Measurements from ENCODE around the gene GALNT1. TPM values are rescaled to one million over a fixed set of nuclear protein-coding genes. Genes with fewer than 3 reads are reported as not detected.

GALNT1 gene
- total RNA-seq, 1 experiment from 2014 or later = 54.7 TPM

- intact Hi-C loops (cut with micrococcal nuclease) = loop anchor here (5.0 kb wide), 1 partner anchor 174 kb away; no protein-coding TSS in a partner anchor
- Histone ChIP-seq H3K4me1 (ENCODE audit: control insufficient read depth in 1 of 2, insufficient read depth in 2 of 2, low read length in 2 of 2) (peaks cover 10 to 19% of the 10 kb centered on the region in 2 experiments; a peak in 3 of 4 replicates), H2AFZ (ENCODE audit: low read depth, low read length, poor library complexity, severe bottlenecking) (no peak overlapping the region), H3K4me2 (ENCODE audit: low read length) (peak overlapping the region; percentile 86), H3K36me3 (ENCODE audit: control insufficient read depth in 1 of 2, insufficient read depth in 2 of 2, low read length in 2 of 2) (no peaks in the 10 kb centered on the region), H3K9me3 (ENCODE audit: control insufficient read depth in 1 of 2, insufficient read depth in 1 of 2, low read depth in 1 of 2, low read length in 2 of 2) (peaks cover 0 to 2% of the 10 kb centered on the region in 2 experiments; a peak in 1 of 4 replicates), H3K27me3 (ENCODE audit: insufficient read depth, low read length) (no peaks in the 10 kb centered on the region), H3K27ac (ENCODE audit: low read depth, low read length) (peak overlapping the region; percentile 75), H3K4me3 (replicated peaks in 1 of 2; ENCODE audit: low read depth in 1 of 2, low read length in 2 of 2) (peak overlapping the region; percentile 47 to 71), H4K20me1 (ENCODE audit: insufficient read depth) (no peaks in the 10 kb centered on the region), H3K9ac (ENCODE audit: low read length) (peak overlapping the region; percentile 70), H3K79me2 (ENCODE audit: insufficient read depth, low read length) (peaks cover 37% of the 10 kb centered on the region), H3K9me2 (ENCODE audit: insufficient read depth) (no peaks in the 10 kb centered on the region)
- TF ChIP-seq YY1 (IDR thresholded peaks at IDR 0.05; ENCODE audit: extremely low read depth, insufficient replicate concordance, low read depth, low read length) (no peak), ZFX (IDR thresholded peaks at IDR 0.05) (peak; percentile 82)
- no peak for DNase-seq (ENCODE audit: low read depth, low spot score)
- no TSS peak for BruUV-seq (replicated peaks)
- ChIA-PET POLR2A (no interaction called here), CTCF (no interaction called here), RAD21 (ENCODE audit: low non-redundant PET in 1 of 2, low total read pairs in 2 of 2, uncharacterized antibody in 2 of 2, unreplicated experiment in 2 of 2) (no interaction called here)
- ATAC-seq = peak; percentile 75
Observed at GRCh38 chr18:35580701-35581539, 620 bp upstream of the GALNT1 start.

GRCh38 chr18:35581898-35582641, 530 bp downstream of the GALNT1 start:
- BruUV-seq (replicated peaks) = no TSS peak
- Histone ChIP-seq H2AFZ (ENCODE audit: low read depth, low read length, poor library complexity, severe bottlenecking) (no peak overlapping the region), H3K4me1 (ENCODE audit: control insufficient read depth in 1 of 2, insufficient read depth in 2 of 2, low read length in 2 of 2) (peaks cover 10 to 19% of the 10 kb centered on the region in 2 experiments; a peak in 3 of 4 replicates), H3K27ac (ENCODE audit: low read depth, low read length) (peak overlapping the region; percentile 40; the same call in 1 of the 2 replicates), H3K9me3 (ENCODE audit: control insufficient read depth in 1 of 2, insufficient read depth in 1 of 2, low read depth in 1 of 2, low read length in 2 of 2) (no peaks in the 10 kb centered on the region), H3K79me2 (ENCODE audit: insufficient read depth, low read length) (peaks cover 44% of the 10 kb centered on the region), H3K27me3 (ENCODE audit: insufficient read depth, low read length) (no peaks in the 10 kb centered on the region), H4K20me1 (ENCODE audit: insufficient read depth) (no peaks in the 10 kb centered on the region), H3K4me3 (replicated peaks in 1 of 2; ENCODE audit: low read depth in 1 of 2, low read length in 2 of 2) (peak overlapping the region; percentile 56 to 87), H3K36me3 (ENCODE audit: control insufficient read depth in 1 of 2, insufficient read depth in 2 of 2, low read length in 2 of 2) (no peaks in the 10 kb centered on the region), H3K9ac (ENCODE audit: low read length) (peak overlapping the region; percentile 73), H3K4me2 (ENCODE audit: low read length) (peak overlapping the region; percentile 95), H3K9me2 (ENCODE audit: insufficient read depth) (no peaks in the 10 kb centered on the region)
- TF ChIP-seq CBX3 (IDR thresholded peaks at IDR 0.05; ENCODE audit: low read depth) (no peak), ZBTB33 (IDR thresholded peaks at IDR 0.05; ENCODE audit: extremely low read depth, insufficient replicate concordance, low read length) (no peak), EZH2phosphoT487 (IDR thresholded peaks at IDR 0.05; ENCODE audit: borderline replicate concordance) (no peak), SIN3A (IDR thresholded peaks at IDR 0.05; ENCODE audit: low read depth) (no peak), JUND (IDR thresholded peaks at IDR 0.05) (no peak), POLR2AphosphoS5 (IDR thresholded peaks at IDR 0.05; ENCODE audit: low read depth, low read length) (no peak), CEBPB (IDR thresholded peaks at IDR 0.05; ENCODE audit: low read depth) (no peak), POLR2A (IDR thresholded peaks at IDR 0.05; ENCODE audit: borderline replicate concordance, extremely low read depth, insufficient read depth, insufficient read length) (no peak), YY1 (IDR thresholded peaks at IDR 0.05; ENCODE audit: extremely low read depth, insufficient replicate concordance, low read depth, low read length) (no peak), SP1 (IDR thresholded peaks at IDR 0.05; ENCODE audit: low read depth) (no peak), ZNF274 (IDR thresholded peaks at IDR 0.05; ENCODE audit: low read depth, low read length) (no peak), ZFX (IDR thresholded peaks at IDR 0.05) (no peak), EGR1 (IDR thresholded peaks at IDR 0.05; ENCODE audit: low read depth) (no peak), RAD21 (IDR thresholded peaks at IDR 0.05; ENCODE audit: low read depth) (no peak), MAX (IDR thresholded peaks at IDR 0.05) (no peak)
- ATAC-seq (peak; percentile 63), DNase-seq (ENCODE audit: low read depth, low spot score) (no peak)
- POLR2A ChIA-PET = interaction anchor here (0.7 kb wide), 1 partner anchor 22 kb away, joined by 3 read pairs; no protein-coding TSS in a partner anchor
- CTCF ChIA-PET = no interaction called here
- RAD21 ChIA-PET (ENCODE audit: low non-redundant PET in 1 of 2, low total read pairs in 2 of 2, uncharacterized antibody in 2 of 2, unreplicated experiment in 2 of 2) = interaction anchor here in 1 of 2 experiments (0.6 kb wide), 2 partner anchors 16 to 390 kb away, joined by 3 read pairs; no protein-coding TSS in a partner anchor
- intact Hi-C loops (cut with micrococcal nuclease) = loop anchor here (5.0 kb wide), 1 partner anchor 175 kb away; no protein-coding TSS in a partner anchor
